Right lobe of liver (tissue), 4 donors: Measurements from ENCODE around the gene COCH.

Experiments used
- CTCF ChIP-seq, 4 donors: fragments of 200-600 bp in 3 of 4; fragments of 450-650 bp in 1 of 4; IDR thresholded peaks; one replicate each; pipeline versions ENCODE4 v1.5.1 to v1.8.0; 2016 to 2022; ENCODE audit warnings: antibody characterized with exemption in 4 of 4, mild to moderate bottlenecking in 2 of 4
- POLR2A ChIP-seq: fragments of 450-650 bp; IDR thresholded peaks from one replicate; pipeline ENCODE4 v1.6.1; 2017; ENCODE audit warnings: antibody characterized with exemption, mild to moderate bottlenecking
- donor health status: DM: no; HTN: no; CAD: no.
- donor health status: DM: no; HTN: no; CAD: no.
- donor health status: DM: no; HTN: yes; CAD: no.

- TF ChIP-seq CTCF (IDR thresholded peaks at IDR 0.05) (no peak), POLR2A (no peak)
Measured at GRCh38 chr14:30874999-30875787, 834 bp downstream of the COCH start.
